Measurements from ENCODE around the gene MYO1F.

Gene MYO1F

GRCh38 chr19:8552810-8553209 is 24.4 kb downstream of the MYO1F start:
- TF ChIP-seq GABPA (IDR thresholded peaks at IDR 0.05; ENCODE audit: low read depth) = peak; percentile 82
- no peak for TF ChIP-seq REST (IDR thresholded peaks at IDR 0.05; ENCODE audit: insufficient replicate concordance, low read depth)
- TF ChIP-seq POLR2AphosphoS5 (IDR thresholded peaks at IDR 0.05; ENCODE audit: low read depth) = 0 out of 2 replicates have a peak, but pooled peaks have one; percentile 28
- Histone ChIP-seq H3K27me3 (ENCODE audit: insufficient read depth, poor library complexity, severe bottlenecking) (no peaks in the 10 kb centered on the region), H3K4me3 (replicated peaks; ENCODE audit: insufficient read depth, low read length) (no peak overlapping the region), H3K27ac (replicated peaks) (no peak overlapping the region)
- no peak for DNase-seq (ENCODE audit: low read depth in 1 of 2, low spot score in 1 of 2)

- H3K27me3 ChIP-seq (ENCODE audit: insufficient read depth, poor library complexity, severe bottlenecking) = no peaks in the 10 kb centered on the region
- DNase-seq (ENCODE audit: low read depth in 1 of 2, low spot score in 1 of 2) = no peak
- no peak overlapping the region for H3K27ac ChIP-seq (replicated peaks)
- no peak for TF ChIP-seq REST (IDR thresholded peaks at IDR 0.05; ENCODE audit: insufficient replicate concordance, low read depth)
- no peak for TF ChIP-seq POLR2AphosphoS5 (IDR thresholded peaks at IDR 0.05; ENCODE audit: low read depth)
- TF ChIP-seq GABPA (IDR thresholded peaks at IDR 0.05; ENCODE audit: low read depth) = no peak
- no peak for TF ChIP-seq SPI1 (IDR thresholded peaks at IDR 0.05; ENCODE audit: borderline replicate concordance, low read depth)
- no peak for TF ChIP-seq CTCF (IDR thresholded peaks at IDR 0.05; ENCODE audit: insufficient read depth, low read length)
- H3K4me3 ChIP-seq (replicated peaks; ENCODE audit: insufficient read depth, low read length) = no peak overlapping the region
These were observed 27.2 kb downstream of the MYO1F start for GRCh38 chr19:8550070-8550469.

- no peak for TF ChIP-seq POLR2AphosphoS5 (IDR thresholded peaks at IDR 0.05; ENCODE audit: low read depth)
- TF ChIP-seq GABPA (IDR thresholded peaks at IDR 0.05; ENCODE audit: low read depth) = no peak
- TF ChIP-seq CTCF (IDR thresholded peaks at IDR 0.05; ENCODE audit: insufficient read depth, low read length) = no peak
- no peak for TF ChIP-seq REST (IDR thresholded peaks at IDR 0.05; ENCODE audit: insufficient replicate concordance, low read depth)
- TF ChIP-seq SPI1 (IDR thresholded peaks at IDR 0.05; ENCODE audit: borderline replicate concordance, low read depth) = no peak
- Histone ChIP-seq H3K27me3 (ENCODE audit: insufficient read depth, poor library complexity, severe bottlenecking) (no peaks in the 10 kb centered on the region), H3K27ac (replicated peaks) (no peak overlapping the region), H3K4me3 (replicated peaks; ENCODE audit: insufficient read depth, low read length) (no peak overlapping the region)
- DNase-seq (ENCODE audit: low read depth in 1 of 2, low spot score in 1 of 2) = no peak
These were observed 31.5 kb downstream of the MYO1F start for GRCh38 chr19:8545743-8546142.
